Measurements from ENCODE around the gene FLT3LG. TPM values are rescaled to one million over a fixed set of nuclear protein-coding genes. Genes with fewer than 3 reads are reported as not detected.

FLT3LG gene
- total RNA-seq, 6 experiments from 2014 or later, result 0.80 to 4.4 (median 2.3) TPM

DNA sequence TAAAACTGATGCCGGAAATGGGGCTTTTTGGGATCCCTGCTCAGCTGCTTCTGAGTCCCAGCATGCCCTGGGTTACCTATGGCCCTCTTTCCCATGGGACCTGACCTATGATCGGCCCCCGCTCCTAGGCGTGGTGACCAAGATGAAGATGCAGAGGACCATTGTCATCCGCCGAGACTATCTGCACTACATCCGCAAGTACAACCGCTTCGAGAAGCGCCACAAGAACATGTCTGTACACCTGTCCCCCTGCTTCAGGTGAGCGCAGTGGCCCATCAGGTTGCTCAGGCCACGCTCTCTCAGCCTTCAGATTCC lies 23.7 kb downstream of the FLT3LG start:
- intact Hi-C loops (cut with DNase I), result no loop called here
- H3K4me1 ChIP-seq, result peaks cover 0 to 15% (median 10%) of the 10 kb centered on the region in 4 donors
- ATAC-seq (no peak), DNase-seq (no peak)
- 95% methylated on average over 4 of the region's 12 CpGs for WGBS (ENCODE audit: insufficient coverage, low coverage, low lambda C conversion rate, missing lambda C conversion rate)
- H3K27me3 ChIP-seq, result no peaks in the 10 kb centered on the region
- H3K27ac ChIP-seq, result no peak overlapping the region
- no peaks in the 10 kb centered on the region for H3K9me3 ChIP-seq
- peaks cover 0 to 33% (median 18%) of the 10 kb centered on the region in 4 donors for H3K36me3 ChIP-seq
- H3K4me3 ChIP-seq, result no peak overlapping the region
- TF ChIP-seq CTCF (IDR thresholded peaks at IDR 0.05), result no peak
- no peak for TF ChIP-seq POLR2A (IDR thresholded peaks at IDR 0.05)

DNA sequence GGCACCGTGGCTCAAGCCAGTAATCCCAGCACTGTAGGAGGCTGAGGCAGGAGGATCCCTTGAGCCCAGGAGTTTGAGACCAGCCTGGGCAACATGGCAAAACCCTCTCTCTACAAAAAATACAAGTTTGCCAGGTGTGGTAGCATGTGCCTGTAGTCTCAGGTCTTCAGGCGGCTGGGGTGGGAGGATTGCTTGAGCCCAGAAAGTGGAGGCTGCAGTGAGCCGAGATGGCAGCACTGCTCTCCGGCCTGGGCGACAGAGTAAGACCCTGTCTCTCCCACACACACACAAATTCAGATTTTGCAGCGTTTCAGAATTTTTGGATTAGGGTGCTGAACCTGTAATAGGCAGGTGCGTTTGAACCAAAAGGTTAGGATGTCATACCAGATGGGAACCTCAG lies 24.5 kb downstream of the FLT3LG start:
- WGBS (ENCODE audit: insufficient coverage, low coverage, low lambda C conversion rate, missing lambda C conversion rate), result 78% methylated on average over 7 of the region's 7 CpGs
- no peaks in the 10 kb centered on the region for H3K9me3 ChIP-seq
- ATAC-seq (no peak), DNase-seq (no peak)
- no peak overlapping the region for H3K27ac ChIP-seq
- intact Hi-C loops (cut with DNase I), result no loop called here
- no peaks in the 10 kb centered on the region for H3K27me3 ChIP-seq
- H3K4me3 ChIP-seq, result no peak overlapping the region
- peaks cover 0 to 28% (median 18%) of the 10 kb centered on the region in 4 donors for H3K36me3 ChIP-seq
- TF ChIP-seq POLR2A (IDR thresholded peaks at IDR 0.05) (no peak), CTCF (IDR thresholded peaks at IDR 0.05) (no peak)
- H3K4me1 ChIP-seq, result peaks cover 0 to 15% (median 10%) of the 10 kb centered on the region in 4 donors

GRCh38 chr19:49499030-49499670 lies 25.1 kb downstream of the FLT3LG start:
- DNase-seq (no peak), ATAC-seq (no peak)
- H3K27ac ChIP-seq, result no peak overlapping the region
- intact Hi-C loops (cut with DNase I), result no loop called here
- H3K4me3 ChIP-seq, result peak overlapping the region in 1 of 3 donors; percentile 11
- H3K9me3 ChIP-seq, result no peaks in the 10 kb centered on the region
- WGBS (ENCODE audit: insufficient coverage, low coverage, low lambda C conversion rate, missing lambda C conversion rate), result 58% methylated on average over 5 of the region's 19 CpGs
- H3K36me3 ChIP-seq, result peaks cover 0 to 28% (median 18%) of the 10 kb centered on the region in 4 donors
- peaks cover 0 to 15% (median 10%) of the 10 kb centered on the region in 4 donors for H3K4me1 ChIP-seq
- TF ChIP-seq POLR2A (IDR thresholded peaks at IDR 0.05) (no peak), CTCF (IDR thresholded peaks at IDR 0.05) (no peak)
- H3K27me3 ChIP-seq, result no peaks in the 10 kb centered on the region

DNA sequence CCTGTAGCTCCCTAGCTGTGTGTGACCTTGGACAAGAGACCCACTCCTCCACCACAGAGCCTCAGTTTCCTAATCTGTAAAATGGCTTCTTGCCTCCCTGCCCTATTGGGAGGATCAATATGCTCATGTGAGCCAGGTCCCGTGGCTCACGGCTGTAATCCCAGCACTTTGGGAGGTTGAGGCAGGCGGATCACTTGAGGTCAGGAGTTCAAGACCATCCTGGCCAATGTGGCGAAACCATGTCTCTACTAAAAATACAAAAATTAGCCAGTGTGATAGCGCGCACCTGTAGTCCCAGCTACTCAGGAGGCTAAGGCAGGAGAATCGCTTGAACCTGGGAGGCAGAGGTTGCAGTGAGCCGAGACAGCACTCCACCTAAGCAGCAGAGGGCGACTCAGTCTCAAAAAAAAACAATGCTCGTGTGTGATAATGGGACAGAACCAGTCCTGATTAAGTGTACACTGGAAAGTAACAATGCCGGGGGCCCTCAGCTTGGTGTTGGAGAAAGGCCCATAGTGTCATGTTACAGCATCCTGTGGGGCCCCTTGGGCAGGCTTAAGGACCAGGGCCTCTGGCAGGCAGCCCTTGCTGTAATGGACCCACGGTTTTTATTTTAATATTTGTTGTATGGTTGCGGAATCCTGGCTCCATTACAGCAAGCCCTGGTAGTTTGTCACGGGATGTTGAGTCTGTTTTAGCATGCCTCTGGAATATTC lies 29.0 kb downstream of the FLT3LG start:
- ATAC-seq (peak; percentile 63 to 66 (median 64)), DNase-seq (no peak)
- H3K4me1 ChIP-seq, result peaks cover 0 to 7% (median 2%) of the 10 kb centered on the region in 4 donors
- TF ChIP-seq POLR2A (IDR thresholded peaks at IDR 0.05) (no peak), CTCF (IDR thresholded peaks at IDR 0.05) (peak; percentile 53 to 64 (median 61))
- H3K27me3 ChIP-seq, result no peaks in the 10 kb centered on the region
- intact Hi-C loops (cut with DNase I), result no loop called here
- H3K36me3 ChIP-seq, result peaks cover 0 to 20% (median 12%) of the 10 kb centered on the region in 4 donors
- 13% methylated on average over 9 of the region's 14 CpGs for WGBS (ENCODE audit: insufficient coverage, low coverage, low lambda C conversion rate, missing lambda C conversion rate)
- no peaks in the 10 kb centered on the region for H3K9me3 ChIP-seq
- H3K27ac ChIP-seq, result no peak overlapping the region
- no peak overlapping the region for H3K4me3 ChIP-seq
